PFSK-1 (cell line): ENCODE results near the gene MPO. TPM values are rescaled to one million over a fixed set of nuclear protein-coding genes. Genes with fewer than 3 reads are reported as not detected.

ENCODE experiments used
- FOXP2 ChIP-seq: optimal IDR thresholded peaks from 2 replicates; pipeline ENCODE3; 2011; ENCODE audit warnings: borderline replicate concordance, control low read depth, inconsistent platforms; ENCODE audit not compliant: insufficient read depth; ENCODE audit errors: extremely low read length, extremely low read depth
- POLR2AphosphoS5 ChIP-seq: IDR thresholded peaks from 2 replicates; pipeline ENCODE4 v1.6.1; 2012; ENCODE audit warnings: low read depth, mild to moderate bottlenecking, control low read depth, low read length, moderate library complexity
- REST ChIP-seq, 2 experiments: IDR thresholded peaks; 2 replicates each; pipeline versions ENCODE4 v1.6.1 to v1.8.0; 2011 to 2012; ENCODE audit warnings: low read depth in 2 of 2, low read length in 2 of 2, control low read depth in 1 of 2, inconsistent platforms in 1 of 2, mild to moderate bottlenecking in 1 of 2, moderate library complexity in 1 of 2; ENCODE audit not compliant: insufficient read depth in 1 of 2
- SIN3A ChIP-seq: IDR thresholded peaks from 2 replicates; pipeline ENCODE4 v1.6.1; 2012; ENCODE audit warnings: mild to moderate bottlenecking, low read length, moderate library complexity, borderline replicate concordance; ENCODE audit not compliant: insufficient read depth
- TAF1 ChIP-seq: IDR thresholded peaks from 2 replicates; pipeline ENCODE4 v1.6.1; 2012; ENCODE audit warnings: low read length, control low read depth, borderline replicate concordance; ENCODE audit not compliant: insufficient read depth
- polyA plus RNA-seq: library from polyadenylated mRNA; unstranded; fragments of >200 nt; gene quantifications from one replicate; pipeline ENCODE4 v1.2.1, GENCODE V29; 2012; ENCODE audit warnings: low read depth, missing spikeins; ENCODE audit not compliant: insufficient read length

Gene MPO, protein sequence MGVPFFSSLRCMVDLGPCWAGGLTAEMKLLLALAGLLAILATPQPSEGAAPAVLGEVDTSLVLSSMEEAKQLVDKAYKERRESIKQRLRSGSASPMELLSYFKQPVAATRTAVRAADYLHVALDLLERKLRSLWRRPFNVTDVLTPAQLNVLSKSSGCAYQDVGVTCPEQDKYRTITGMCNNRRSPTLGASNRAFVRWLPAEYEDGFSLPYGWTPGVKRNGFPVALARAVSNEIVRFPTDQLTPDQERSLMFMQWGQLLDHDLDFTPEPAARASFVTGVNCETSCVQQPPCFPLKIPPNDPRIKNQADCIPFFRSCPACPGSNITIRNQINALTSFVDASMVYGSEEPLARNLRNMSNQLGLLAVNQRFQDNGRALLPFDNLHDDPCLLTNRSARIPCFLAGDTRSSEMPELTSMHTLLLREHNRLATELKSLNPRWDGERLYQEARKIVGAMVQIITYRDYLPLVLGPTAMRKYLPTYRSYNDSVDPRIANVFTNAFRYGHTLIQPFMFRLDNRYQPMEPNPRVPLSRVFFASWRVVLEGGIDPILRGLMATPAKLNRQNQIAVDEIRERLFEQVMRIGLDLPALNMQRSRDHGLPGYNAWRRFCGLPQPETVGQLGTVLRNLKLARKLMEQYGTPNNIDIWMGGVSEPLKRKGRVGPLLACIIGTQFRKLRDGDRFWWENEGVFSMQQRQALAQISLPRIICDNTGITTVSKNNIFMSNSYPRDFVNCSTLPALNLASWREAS
- polyA plus RNA-seq = not detected

- TF ChIP-seq POLR2AphosphoS5 (no peak), SIN3A (no peak), REST (IDR thresholded peaks at IDR 0.05; ENCODE audit: insufficient read depth in 1 of 2, low read depth in 2 of 2, low read length in 2 of 2) (no peak), FOXP2 (no peak), TAF1 (no peak)
Observed at GRCh38 chr17:58280480-58281217, at the start of gene MPO. MPO (minus strand) TSS chr17:58280935; CDS start chr17:58280758, 177 bp downstream.

DNA sequence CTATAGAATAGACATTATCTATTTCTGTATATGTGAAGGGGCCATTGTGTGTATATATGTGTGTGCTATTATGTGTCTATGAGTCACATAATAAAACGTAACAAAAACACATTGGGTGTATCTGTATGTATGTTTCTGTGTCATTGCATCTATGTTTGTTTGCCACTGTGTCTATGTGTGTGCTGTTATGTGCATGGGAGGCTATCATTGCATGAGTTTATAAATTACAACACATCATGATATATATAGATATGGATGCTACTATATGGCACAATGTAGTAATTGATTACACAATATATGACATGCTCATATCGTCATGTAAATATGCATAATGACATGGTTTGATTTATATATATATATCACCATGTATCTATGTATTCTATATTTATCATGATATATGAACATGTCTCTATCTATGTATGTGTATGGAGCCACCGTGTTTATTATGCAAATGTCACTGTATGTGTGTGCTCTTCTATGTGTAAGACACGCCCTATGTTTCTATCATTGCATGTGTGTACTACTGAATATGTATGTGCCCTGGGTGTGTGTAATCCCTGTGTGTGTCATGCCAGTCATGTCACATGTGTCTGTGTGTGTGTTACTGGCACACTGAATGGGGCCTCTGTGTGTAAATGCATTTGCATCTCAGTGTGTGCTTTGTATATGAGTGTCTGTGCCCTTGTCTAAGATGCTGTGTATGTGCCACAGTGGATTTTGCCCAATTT is 49.2 kb upstream of the MPO start:
- TF ChIP-seq SIN3A (no peak), TAF1 (no peak), POLR2AphosphoS5 (no peak), REST (IDR thresholded peaks at IDR 0.05; ENCODE audit: insufficient read depth in 1 of 2, low read depth in 2 of 2, low read length in 2 of 2) (no peak), FOXP2 (no peak)

- TF ChIP-seq REST (IDR thresholded peaks at IDR 0.05; ENCODE audit: insufficient read depth in 1 of 2, low read depth in 2 of 2, low read length in 2 of 2) = no peak
- TF ChIP-seq FOXP2 = no peak
Observed at GRCh38 chr17:58329035-58329809, 48.5 kb upstream of the MPO start.

DNA sequence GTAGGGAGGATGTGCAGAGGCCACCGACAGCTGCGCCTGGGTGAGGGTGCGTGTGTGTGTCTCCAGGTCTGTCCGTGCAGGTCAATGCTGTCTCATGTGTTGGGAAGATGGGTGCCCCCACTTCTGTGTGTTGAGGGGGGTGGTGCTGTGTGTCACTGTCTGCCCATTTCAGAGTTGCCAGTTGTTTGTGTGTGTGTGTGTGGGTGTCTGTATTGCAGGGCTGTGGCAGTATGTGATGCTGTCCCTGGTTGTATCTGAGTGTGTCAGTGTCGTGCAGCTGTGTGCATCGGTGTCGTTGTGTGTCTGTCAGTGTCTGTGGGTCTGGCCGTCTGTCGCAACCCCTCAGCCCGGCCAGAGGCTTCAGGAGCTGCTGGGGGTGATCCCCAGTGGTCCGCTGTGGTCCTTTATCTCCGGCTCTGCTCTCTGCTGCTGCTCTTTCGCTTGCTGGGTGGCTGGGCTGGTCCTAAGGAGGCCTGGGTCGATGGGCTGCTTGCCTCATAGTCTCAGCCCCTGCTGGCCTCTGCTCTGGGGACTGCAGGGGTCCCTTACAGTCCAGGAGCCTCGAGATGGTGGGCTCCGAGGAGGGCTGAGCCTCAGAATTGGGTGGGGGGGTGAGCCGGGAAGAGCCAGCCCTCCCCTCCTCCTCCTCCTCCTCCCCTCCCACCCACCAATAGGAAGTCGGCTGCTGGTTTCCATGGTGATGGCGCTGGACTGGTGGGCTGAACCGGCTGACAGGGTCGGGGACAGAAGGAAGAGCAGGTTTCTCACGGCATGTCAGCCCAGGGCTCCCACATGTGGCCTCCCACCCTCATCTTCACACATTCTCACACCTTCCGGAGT is 47.7 kb upstream of the MPO start, which contains the start of gene TSPOAP1:
TSPOAP1 (minus strand) TSS at position 601 of the 840 bp plus-strand sequence. CDS start 875 bp downstream, outside the sequence.
- TF ChIP-seq SIN3A = no peak
- TF ChIP-seq FOXP2 = no peak
- no peak for TF ChIP-seq TAF1
- TF ChIP-seq POLR2AphosphoS5 = no peak
- TF ChIP-seq REST (IDR thresholded peaks at IDR 0.05; ENCODE audit: insufficient read depth in 1 of 2, low read depth in 2 of 2, low read length in 2 of 2) = no peak
